Activated T-cell treated with anti-CD3 and anti-CD28 coated beads, Interleukin-2, amount 50 U/mL, for 48 hours (primary cell): Measurements from ENCODE around the gene MAG.

Source experiments
- DNase-seq, 2 experiments: peaks; one replicate each; pipeline ENCODE4 v3.0.0-alpha.2; 2020

Gene MAG

DNA sequence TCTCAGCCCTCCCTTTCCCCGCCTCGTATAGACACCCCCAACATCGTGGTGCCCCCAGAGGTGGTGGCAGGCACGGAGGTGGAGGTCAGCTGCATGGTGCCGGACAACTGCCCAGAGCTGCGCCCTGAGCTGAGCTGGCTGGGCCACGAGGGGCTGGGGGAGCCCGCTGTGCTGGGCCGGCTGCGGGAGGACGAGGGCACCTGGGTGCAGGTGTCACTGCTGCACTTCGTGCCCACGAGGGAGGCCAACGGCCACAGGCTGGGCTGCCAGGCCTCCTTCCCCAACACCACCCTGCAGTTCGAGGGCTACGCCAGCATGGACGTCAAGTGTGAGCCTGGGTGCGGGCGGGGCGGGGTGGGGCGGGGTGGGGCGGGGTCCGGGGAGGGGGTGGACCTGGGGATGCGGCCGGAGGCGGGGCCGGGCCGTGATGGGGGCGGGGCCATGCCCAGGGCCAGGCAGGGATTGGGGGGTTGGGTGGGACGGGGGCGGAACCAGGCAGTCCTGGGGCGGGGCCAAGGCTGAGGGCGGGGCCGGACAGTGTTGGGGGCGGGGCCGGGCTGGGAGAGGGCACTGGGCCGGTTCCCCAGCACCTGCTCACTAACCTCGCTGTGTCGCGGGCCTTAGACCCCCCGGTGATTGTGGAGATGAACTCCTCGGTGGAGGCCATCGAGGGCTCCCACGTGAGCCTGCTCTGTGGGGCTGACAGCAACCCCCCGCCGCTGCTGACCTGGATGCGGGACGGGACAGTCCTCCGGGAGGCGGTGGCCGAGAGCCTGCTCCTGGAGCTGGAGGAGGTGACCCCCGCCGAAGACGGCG lies 7.8 kb downstream of the MAG start:
- no peak for DNase-seq

DNA sequence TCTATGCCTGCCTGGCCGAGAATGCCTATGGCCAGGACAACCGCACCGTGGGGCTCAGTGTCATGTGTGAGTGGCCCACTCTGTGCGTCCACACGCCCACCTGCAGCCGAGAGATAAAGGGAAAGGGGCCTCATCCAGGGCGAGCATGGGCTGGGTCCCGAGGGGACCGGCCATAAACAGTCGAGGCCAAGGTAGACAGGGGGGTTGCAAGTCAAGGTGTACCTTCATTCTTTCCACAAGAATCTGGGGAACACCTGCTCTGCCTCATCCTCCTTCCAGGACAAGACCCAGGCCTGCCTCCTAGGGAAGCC lies 8.3 kb downstream of the MAG start:
- no peak for DNase-seq

DNA sequence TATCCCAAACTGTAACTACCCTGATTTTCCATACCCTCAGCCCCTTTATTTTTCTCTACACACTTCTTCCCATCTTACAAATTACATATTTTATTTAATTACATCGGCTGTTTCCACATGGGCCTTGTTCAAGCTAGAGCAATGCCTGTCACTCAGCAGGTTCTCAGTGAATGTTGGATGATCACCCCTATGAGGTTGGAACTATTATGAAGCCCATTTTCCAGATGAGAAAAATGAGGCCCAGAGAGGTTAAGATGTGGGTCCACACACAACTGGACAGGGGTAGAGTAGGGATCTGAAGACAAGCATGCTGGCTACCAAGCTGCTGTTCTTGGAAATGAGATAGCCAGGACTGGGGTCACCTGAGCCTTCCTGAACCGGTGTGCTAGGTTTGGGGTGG lies 10.0 kb downstream of the MAG start:
- no peak for DNase-seq

DNA sequence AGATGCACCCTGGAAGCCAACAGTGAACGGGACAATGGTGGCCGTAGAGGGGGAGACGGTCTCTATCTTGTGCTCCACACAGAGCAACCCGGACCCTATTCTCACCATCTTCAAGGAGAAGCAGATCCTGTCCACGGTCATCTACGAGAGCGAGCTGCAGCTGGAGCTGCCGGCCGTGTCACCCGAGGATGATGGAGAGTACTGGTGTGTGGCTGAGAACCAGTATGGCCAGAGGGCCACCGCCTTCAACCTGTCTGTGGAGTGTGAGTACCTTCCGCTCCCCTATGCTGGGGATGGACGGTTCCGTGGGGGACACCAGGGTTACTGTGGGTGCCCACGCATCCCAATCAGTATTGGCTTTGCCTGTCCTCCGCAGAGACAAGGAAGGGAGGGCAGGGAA lies 10.5 kb downstream of the MAG start:
- no peak for DNase-seq

DNA sequence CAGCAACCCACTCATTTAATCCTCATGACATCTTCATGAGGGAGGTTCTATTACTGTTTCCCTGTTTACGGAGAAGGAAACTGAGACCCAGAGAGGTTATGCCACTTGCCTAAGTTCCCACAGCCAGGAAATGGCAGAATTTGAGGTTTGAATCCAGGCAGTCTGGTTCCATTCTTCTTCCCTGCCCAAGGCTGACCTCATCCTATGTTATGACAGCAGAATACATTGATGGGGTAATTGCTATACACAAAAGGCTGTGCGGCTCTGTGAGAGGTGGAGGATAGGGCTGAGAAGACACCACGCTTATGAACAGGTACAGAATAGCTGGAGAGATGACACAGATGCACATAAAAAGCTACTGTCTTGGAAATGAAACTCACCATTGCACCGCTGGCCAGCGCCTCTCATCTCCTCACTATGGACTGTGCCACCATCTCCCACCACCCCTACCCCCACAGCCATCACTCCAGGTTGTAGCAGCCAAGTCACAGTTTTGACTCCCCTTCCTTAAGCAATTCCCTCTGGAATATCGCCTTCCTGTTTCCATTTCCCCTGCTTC lies 11.5 kb downstream of the MAG start:
- DNase-seq = no peak

DNA sequence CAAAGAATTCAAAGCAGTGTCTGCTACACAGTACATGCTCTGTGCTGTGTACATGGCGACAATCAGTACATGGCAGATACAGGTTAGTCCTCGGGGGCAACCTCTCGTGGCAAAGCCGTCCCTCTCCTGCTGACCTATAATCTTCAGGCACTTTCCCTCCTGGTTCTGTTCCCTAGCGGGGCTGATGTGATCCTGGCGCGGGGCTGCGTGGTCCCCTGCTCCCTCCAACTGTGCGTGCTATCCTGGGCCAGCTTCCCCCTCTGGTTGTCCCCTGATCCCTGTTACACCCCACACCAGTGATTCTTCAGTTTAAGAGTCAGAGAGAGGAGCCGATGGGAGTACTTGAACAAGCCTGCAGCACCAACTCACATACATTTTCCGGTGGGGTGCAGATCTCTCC lies 12.1 kb downstream of the MAG start:
- DNase-seq = no peak

DNA sequence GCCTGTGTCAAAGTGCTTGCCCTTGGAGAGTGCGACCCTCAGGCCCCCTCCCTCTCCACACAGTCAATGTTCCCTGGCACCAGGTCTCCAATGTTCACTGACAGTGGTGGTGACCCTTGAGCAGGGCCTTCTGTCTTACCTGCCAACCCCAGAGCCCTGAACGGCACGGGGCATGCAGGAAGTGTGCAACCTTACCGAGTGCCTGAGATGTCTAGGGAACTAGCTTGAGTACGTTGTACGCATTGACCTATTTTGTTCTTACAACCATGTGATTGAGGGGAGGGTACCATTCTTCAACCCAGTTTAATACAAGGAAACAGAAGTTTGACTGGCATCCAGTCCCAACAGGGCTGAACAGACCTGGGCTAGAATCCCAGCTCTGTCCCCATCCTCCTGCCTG lies 13.2 kb downstream of the MAG start:
- no peak for DNase-seq

DNA sequence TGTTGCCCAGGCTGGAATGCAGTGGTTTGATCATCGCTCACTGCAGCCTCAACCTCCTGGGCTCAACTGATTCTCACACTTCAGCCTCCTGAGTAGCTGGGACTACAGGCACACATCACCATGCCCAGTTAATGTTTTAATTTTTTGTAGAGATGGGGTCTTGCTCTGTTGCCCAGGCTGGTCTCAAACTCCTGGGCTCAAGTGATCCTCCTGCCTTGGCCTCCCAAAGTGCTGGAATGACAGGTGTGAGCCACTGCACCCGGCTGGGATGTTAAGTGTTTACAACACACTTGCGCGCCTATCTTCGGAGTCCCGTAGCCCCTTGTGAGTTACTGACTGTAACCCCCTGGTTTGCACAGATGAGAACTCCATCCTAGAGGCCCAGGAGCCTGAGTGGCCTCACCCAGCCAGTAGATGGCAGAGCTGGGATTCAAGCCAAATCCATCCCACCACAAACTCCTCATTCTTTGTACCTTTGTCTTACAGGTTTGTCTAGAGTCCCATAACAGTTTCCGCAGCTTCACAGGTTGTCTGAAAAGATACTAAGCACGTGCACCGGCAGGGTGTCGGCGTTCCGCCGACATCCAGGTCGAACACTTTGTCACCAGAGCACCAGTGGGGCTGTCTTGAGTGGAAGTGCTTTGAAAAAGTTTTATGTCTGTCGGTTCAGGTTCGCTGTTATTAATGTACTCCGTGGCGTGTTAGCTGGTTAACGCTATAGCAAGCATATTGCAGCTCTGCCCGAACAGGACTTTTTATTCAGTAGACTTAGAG lies 14.7 kb downstream of the MAG start:
- peak in 1 of 2 experiments; percentile 40 for DNase-seq

DNA sequence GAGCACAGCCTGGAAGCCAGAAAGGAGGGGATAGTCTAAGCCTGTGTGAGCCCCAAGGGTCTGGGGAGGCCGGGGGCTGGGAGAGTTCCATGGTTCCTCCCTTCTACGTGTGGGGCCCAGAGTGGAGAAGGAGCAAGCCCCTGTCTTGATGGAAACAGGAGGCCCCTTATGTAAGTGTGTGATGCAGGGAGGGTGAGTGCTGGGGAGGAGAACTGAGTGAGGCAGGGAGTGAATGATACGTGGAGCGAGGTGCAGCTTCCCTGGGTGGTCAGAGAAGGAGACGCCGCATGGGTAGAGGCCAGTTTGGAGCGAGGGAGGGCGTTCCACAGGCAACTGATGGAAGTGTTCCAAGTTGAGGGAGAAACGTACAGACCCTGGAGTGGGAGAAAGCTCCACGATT lies 16.0 kb downstream of the MAG start:
- DNase-seq = no peak

DNA sequence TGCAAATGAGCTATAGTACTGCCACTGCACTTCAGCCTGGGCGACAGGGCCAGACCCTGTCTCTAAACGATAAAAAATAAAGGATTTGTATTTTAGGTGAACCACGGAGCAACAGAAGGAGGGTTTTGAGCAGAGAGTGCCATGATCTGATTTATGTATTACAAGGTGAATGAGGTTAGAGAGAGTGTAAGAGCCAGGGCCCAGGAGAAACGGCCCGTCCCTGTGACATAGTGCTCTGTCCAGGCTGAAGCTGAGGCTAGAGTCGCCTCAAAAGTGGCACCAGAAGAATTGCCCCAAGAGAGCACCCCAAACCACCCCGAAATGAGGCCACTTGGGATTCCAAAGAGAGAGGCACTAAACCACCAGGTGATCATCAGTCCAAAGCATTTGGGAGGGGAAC lies 16.9 kb downstream of the MAG start:
- DNase-seq = no peak

DNA sequence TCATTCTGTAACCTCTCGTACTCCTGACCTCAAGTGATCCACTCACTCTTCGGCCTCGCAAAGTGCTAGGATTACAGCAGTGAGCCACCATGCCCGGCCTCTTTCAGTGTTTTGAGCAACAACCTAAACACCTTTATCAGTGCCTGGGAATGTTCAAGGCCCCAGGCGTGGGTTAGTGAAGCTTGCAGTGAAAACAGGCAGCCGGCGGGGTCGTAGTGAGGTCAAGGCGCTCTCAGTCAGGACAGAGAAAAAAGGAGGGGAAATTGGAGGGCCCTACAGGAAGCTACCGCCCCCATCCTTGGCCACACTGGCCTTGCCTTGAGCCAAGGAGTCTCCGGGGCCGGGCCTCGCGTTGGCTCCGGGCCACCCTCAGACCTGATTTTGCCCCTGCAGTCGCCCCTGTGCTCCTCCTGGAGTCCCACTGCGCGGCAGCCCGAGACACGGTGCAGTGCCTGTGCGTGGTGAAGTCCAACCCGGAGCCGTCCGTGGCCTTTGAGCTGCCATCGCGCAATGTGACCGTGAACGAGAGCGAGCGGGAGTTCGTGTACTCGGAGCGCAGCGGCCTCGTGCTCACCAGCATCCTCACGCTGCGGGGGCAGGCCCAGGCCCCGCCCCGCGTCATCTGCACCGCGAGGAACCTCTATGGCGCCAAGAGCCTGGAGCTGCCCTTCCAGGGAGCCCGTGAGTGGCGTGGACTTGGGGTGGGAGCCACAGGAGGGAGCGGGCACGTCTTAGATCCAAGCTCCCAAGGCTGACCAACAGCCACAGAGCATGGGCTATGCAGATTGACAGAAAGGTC lies 17.7 kb downstream of the MAG start:
- DNase-seq = no peak

DNA sequence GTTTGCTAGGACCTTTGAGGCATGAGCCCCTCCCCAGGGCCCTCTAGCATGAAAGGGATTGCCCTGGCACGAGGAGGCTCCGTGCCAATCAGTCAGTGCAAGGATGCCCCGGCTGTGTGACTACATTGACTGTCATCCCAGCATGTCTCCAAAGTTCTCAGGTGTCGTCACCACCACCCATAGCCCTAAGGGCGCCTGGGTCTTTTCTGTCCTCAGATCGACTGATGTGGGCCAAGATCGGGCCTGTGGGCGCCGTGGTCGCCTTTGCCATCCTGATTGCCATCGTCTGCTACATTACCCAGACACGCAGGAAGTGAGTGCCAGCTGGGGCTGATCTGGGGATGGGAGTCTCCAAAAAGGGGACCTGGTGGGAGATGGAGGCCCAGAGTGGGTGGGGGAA lies 18.4 kb downstream of the MAG start:
- no peak for DNase-seq

DNA sequence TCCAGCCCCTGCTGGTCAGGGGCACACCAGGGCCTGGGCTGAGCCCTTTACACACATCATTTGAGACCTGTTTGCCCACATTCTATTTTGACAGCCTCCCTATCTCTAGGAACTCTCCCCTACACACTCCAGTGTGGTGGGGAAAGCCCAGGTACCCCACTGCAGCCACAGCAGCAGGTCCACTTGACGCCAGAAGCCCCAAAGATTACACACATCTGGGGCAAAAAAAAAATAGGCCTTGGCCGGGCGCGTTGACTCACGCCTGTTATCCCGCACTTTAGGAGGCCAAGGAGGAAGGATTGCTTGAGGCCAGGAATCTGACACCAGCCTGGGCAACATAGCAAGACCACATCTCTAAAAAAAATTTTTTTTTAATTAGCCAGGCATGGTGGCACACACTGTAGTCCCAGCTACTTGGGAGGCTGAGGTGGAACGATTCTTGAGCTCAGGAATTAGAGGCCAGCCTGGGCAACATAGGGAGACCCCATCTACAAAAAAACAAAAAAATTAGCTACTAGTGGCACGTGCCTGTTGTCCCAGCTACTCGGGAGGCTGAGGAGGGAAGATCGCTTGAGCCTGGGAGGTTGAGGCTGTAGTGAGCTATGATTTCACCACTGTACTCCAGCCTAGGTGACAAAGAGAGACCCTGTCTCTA lies 19.0 kb downstream of the MAG start:
- no peak for DNase-seq

DNA sequence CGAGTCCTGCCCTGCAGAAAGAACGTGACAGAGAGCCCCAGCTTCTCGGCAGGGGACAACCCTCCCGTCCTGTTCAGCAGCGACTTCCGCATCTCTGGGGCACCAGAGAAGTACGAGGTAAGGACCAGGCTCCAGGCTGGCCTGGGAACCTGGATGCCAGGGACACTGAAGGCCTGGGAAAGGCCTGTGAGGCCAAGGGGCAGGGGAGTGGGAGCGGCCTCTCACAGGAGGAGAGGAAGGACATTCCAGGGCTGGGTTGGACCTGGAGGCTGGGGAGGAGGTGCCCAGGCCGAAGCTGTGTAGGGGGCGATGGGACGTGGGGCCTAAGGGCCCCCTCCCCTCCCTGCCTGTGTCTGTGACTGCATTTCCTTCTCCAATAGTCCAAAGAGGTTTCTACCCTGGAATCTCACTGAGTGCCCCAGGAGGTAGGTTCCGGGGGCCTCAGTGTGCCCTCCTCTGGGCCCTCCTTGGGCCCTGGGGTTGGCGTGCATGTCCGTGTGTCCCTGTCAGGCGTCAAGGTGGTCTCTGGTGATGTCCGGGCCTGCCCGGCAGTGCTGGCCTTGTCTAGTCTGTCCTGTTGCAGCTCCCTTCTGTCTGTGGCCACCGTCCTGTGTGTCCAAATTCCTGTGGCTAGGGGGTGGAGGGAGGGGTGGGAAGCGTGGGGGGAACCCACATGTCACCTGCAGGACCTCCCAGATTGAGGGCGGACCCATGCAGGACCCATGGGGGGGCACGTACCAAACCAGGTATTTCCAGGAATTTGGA lies 20.1 kb downstream of the MAG start:
- DNase-seq = no peak

DNA sequence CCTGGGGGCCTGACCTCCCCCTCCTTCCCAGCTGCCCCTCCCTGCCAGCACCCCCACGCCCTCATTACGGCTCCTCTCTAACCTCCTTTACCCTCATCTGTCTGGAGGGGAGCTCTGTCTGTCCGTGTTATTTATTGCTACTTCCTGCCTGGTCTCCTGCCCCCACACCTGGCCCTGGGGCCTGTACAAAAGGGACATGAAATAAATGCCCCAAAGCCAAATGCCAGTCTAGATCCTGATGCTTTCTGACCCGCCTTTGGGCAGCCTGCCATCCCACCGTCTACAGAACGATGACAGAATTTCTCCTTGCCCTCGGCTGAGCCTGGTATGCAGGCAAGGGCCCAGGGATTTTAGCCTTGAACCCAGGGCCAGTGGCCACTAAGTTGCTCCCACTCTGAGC lies 21.6 kb downstream of the MAG start:
- DNase-seq = no peak

DNA sequence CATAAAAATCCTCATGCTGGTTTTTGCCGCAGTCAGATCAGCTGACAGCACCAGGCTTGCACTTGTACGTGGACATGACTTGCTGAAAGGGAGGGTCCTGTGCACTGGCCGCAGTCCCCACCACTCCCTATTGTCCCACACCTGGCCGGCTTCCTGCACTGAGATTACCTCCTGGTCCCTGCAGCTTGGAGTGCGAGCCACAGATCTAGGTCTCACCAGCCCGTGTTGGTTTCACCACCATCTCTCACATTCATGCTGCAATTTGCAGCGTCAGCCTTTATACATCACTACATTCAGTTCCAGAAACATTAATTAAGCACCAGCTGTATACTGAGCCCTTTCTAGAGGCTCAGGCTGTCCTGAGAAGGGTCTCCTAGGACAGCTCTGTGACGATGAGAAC lies 22.1 kb downstream of the MAG start:
- DNase-seq = no peak

DNA sequence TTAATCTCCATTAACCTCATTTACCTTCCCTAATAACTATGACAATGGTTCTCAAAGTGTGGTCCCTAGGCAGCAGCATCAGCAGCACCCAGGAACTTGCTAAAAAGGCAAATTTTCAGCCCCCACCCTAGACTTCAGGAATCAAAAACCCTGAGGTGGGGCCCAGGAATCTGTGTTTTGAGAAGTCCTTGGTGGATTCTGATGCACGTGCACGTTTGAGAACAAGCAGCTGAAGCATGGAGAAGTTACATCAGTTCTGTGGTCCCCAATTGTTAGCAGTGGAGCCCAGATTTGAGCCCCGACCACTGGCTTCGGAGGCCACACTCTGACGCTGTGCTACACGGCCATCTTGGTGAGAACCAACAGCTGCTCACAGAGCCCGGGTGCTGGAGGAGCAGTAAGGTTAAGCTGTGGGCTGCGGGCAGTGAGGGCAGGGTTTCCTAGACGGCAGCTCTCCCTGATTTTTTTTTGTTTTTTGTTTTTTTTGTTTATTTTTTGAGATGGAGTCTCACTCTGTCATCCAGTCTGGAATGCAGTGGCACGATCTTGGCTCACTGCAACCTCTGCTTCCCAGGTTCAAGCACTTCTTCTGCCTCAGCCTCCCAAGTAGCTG lies 23.0 kb downstream of the MAG start:
- no peak for DNase-seq

DNA sequence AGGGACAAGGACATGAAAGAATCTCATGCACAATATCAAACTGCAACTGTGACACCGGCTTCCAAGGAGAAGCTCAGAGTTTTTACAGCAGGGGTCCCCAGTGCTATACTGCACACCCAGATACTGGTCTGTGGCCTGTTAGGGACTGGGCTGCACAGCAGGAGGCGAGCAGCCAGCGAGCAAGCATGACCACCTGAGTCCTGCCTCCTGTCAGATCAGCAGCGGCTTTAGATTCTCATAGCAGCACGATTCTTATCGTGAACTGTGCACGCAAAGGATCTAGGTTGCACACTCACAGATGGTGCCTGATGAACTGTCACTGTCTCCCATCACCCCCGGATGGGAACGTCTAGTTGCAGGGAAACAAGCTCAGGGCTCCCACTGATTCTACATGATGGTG lies 23.9 kb downstream of the MAG start:
- no peak for DNase-seq

DNA sequence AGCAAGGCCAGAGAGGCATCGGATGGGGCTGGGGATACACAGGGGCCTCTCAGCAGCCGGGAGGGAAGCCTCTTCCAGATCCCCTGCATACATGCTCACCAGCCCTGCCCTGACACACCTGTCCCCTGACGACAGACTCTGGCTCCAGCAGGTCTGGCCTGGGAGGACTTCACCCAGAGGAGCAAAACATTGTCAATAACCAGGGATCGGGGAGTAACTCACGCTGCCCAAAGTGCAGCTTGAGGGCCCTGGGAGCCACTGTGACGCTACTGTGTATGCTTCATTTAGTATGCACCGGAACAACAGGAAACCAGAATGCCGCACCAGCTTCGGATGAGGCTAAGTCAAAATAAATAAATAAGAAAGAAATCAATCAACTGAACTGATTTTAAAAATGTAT lies 24.6 kb downstream of the MAG start:
- DNase-seq = no peak

DNA sequence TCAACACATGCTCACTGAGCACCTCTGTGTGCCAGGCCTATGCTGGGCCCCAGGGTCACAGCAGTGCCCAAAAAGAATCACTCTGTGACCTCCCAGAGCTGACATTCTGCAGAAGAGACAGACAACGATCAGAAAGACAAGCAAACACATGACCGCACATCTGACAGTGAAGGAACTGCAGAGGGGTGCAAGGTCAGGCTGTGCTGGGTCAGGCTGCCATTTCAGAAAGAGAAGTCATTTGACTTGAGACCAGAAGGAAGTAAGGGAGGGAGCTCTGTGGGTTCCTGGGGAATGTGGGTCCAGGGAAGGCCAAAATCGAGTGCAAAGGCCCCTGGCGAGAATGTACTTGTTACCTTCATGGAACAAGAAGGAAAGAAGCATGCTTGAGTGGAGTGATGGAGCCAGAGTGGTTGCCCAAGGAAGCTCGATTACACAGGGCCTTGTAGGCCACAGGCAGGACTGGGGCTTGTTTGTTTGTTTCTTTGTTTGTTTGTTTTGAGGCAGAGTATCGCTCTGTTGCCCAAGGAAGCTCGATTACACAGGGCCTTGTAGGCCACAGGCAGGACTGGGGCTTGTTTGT lies 25.6 kb downstream of the MAG start:
- no peak for DNase-seq

DNA sequence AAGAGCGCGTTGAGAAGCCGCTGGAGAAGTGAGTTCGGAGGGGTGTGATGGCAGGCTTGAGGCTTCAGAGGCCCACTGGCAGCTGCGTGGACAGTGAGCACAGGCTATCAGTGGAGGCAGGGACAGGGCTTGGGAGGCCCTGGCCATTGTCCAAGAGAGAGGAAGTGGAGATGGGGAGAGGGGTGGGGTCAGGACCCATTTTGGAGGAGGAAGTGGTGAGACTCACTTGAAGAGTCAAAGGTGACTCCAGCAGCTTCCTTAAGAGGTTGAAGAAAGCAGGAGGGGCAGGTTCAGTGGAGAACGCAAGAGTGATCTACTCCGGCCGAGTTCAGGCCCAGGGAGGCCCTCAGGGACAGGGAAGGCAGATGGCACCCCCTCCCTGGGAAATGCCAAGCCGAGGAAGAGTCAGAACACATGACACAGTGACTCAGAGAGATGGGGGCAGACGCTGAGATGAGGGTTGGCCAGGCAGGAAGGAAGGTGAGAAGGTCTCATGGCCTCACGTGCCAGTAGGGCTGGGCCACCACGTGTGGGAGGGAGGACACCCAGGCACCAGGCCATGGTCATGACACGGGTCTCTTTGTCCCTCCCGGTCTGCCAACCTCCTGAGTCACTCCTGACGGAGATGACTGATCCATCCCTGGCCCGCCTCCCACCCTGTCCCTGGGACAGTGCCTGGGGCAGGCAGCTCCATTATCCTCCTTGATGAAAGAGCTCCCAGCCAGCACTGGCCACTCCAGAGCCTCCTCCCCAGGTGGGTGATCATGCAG lies 26.9 kb downstream of the MAG start:
- no peak for DNase-seq
